HCT116 (cell line): ENCODE measurements around the gene CCND1. TPM values are rescaled to one million over a fixed set of nuclear protein-coding genes. Genes with fewer than 3 reads are reported as not detected.

Experiments used
- ATAC-seq: fragments of 200-7000 bp; cut with Tn5 transposase; 2 replicates; pipeline ENCODE4 v1.9.1; 2020; ENCODE audit warnings: mild to moderate bottlenecking, moderate library complexity
- BruUV-seq: library from RNA; stranded (reverse); fragments of 400-500 nt; replicated peaks from 2 replicates; lab custom pipeline; 2021; lab: Mats Ljungman, UMichigan
- CTCF ChIA-PET: fragments of 300-600 bp; sonication (Branson Sonifier 250); formaldehyde crosslinking; loops from one replicate; lab custom pipeline; 2021; ENCODE audit warnings: antibody characterized with exemption; lab: Charles Lee
- POLR2A ChIA-PET: fragments of 300-600, 350-600 bp; sonication (Branson Sonifier 250); formaldehyde crosslinking; loops from one replicate; lab custom pipeline; 2021; ENCODE audit warnings: antibody characterized with exemption; lab: Charles Lee
- RAD21 ChIA-PET, 2 experiments: fragments of 300-600 bp; sonication (Branson Sonifier 250); formaldehyde crosslinking; loops; one replicate each; lab custom pipeline; 2023; ENCODE audit warnings: low total read pairs in 2 of 2; ENCODE audit not compliant: uncharacterized antibody in 2 of 2, unreplicated experiment in 2 of 2, low non-redundant PET in 1 of 2; lab: Charles Lee
- DNase-seq: peaks from one replicate; pipeline ENCODE4 v3.0.0-alpha.2; 2010; ENCODE audit warnings: low read depth, low spot score
- H2AFZ ChIP-seq: fragments of 200-600 bp; shearing (Covaris generic), sonication (generic); 2 replicates; pipeline ENCODE4 v1.6.1; 2017; ENCODE audit warnings: low read depth, mixed run types, mixed read lengths, antibody characterized with exemption, low read length; ENCODE audit not compliant: poor library complexity, severe bottlenecking
- H3K27ac ChIP-seq: 2 replicates; pipeline ENCODE4 v1.5.1; 2012; ENCODE audit warnings: low read depth, low read length
- H3K27me3 ChIP-seq: fragments of 200-600 bp; sonication (generic); 2 replicates; pipeline ENCODE4 v1.6.1; 2016; ENCODE audit warnings: mixed run types, low read length, mixed read lengths; ENCODE audit not compliant: insufficient read depth
- H3K36me3 ChIP-seq, 2 experiments: fragments of 200-500 bp in 1 of 2; fragments of 200-600 bp in 1 of 2; sonication (Bioruptor generic) in 1 of 2; sonication (generic) in 1 of 2; 2 replicates each; pipeline versions ENCODE4 v1.5.1 to v1.6.1; 2014 to 2016; ENCODE audit warnings: low read length in 2 of 2, inconsistent platforms in 1 of 2, mixed read lengths in 1 of 2, mixed run types in 1 of 2; ENCODE audit not compliant: insufficient read depth in 2 of 2, control insufficient read depth in 1 of 2
- H3K4me1 ChIP-seq, 2 experiments: fragments of 200-600 bp in 1 of 2; sonication (generic) in 1 of 2; 2 replicates each; pipeline versions ENCODE4 v1.5.1 to v1.6.1; 2012 to 2017; ENCODE audit warnings: low read length in 2 of 2, inconsistent platforms in 1 of 2, mild to moderate bottlenecking in 1 of 2, mixed read lengths in 1 of 2, mixed run types in 1 of 2, moderate library complexity in 1 of 2; ENCODE audit not compliant: insufficient read depth in 2 of 2, control insufficient read depth in 1 of 2
- H3K4me2 ChIP-seq: fragments of 200-600 bp; sonication (generic); 2 replicates; pipeline ENCODE4 v1.6.1; 2017; ENCODE audit warnings: mixed run types, low read length, mixed read lengths
- H3K4me3 ChIP-seq, 2 experiments: fragments of 200-600 bp in 1 of 2; sonication (generic) in 1 of 2; replicated peaks in 1 of 2; 2 replicates each; pipeline ENCODE4 v1.5.1; 2011 to 2016; ENCODE audit warnings: low read length in 2 of 2, control low read depth in 1 of 2, low read depth in 1 of 2, mild to moderate bottlenecking in 1 of 2, mixed read lengths in 1 of 2, mixed run types in 1 of 2
- H3K79me2 ChIP-seq: fragments of 200-600 bp; sonication (generic); 2 replicates; pipeline ENCODE4 v1.6.1; 2017; ENCODE audit warnings: mild to moderate bottlenecking, mixed run types, low read length, moderate library complexity, mixed read lengths; ENCODE audit not compliant: insufficient read depth
- H3K9ac ChIP-seq: fragments of 200-600 bp; sonication (generic); 2 replicates; pipeline ENCODE4 v1.6.1; 2016; ENCODE audit warnings: low read length, mixed read lengths
- H3K9me2 ChIP-seq: fragments of 200-600 bp; sonication (generic), shearing (Covaris generic); 2 replicates; pipeline ENCODE4 v1.6.1; 2017; ENCODE audit warnings: mixed run types, mild to moderate bottlenecking, moderate library complexity; ENCODE audit not compliant: insufficient read depth
- H3K9me3 ChIP-seq, 2 experiments: fragments of 200-500 bp in 1 of 2; fragments of 200-600 bp in 1 of 2; sonication (Bioruptor generic) in 1 of 2; sonication (generic) in 1 of 2; 2 replicates each; pipeline ENCODE4 v1.6.1; 2014 to 2017; ENCODE audit warnings: low read length in 2 of 2, mixed read lengths in 2 of 2, inconsistent platforms in 1 of 2, low read depth in 1 of 2, mild to moderate bottlenecking in 1 of 2, mixed run types in 1 of 2, moderate library complexity in 1 of 2; ENCODE audit not compliant: control insufficient read depth in 1 of 2, insufficient read depth in 1 of 2
- H4K20me1 ChIP-seq: fragments of 200-600 bp; sonication (generic), shearing (Covaris generic); 2 replicates; pipeline ENCODE4 v1.6.1; 2017; ENCODE audit warnings: mixed run types, mild to moderate bottlenecking, moderate library complexity; ENCODE audit not compliant: insufficient read depth
- CBX3 ChIP-seq: IDR thresholded peaks from 2 replicates; pipeline ENCODE4 v1.6.1; 2012; ENCODE audit warnings: low read depth
- CEBPB ChIP-seq: IDR thresholded peaks from 2 replicates; pipeline ENCODE4 v1.6.1; 2012; ENCODE audit warnings: low read depth
- EGR1 ChIP-seq: IDR thresholded peaks from 2 replicates; pipeline ENCODE4 v1.6.1; 2012; ENCODE audit warnings: low read depth
- ELF1 ChIP-seq: IDR thresholded peaks from 2 replicates; pipeline ENCODE4 v1.6.1; 2012; ENCODE audit warnings: low read depth, borderline replicate concordance
- EZH2 ChIP-seq: fragments of 200-600 bp; sonication (generic); IDR thresholded peaks from 2 replicates; pipeline ENCODE4 v1.6.1; 2017; ENCODE audit warnings: antibody characterized with exemption, mixed run types
- FOSL1 ChIP-seq: IDR thresholded peaks from 2 replicates; pipeline ENCODE4 v1.6.1; 2012; ENCODE audit warnings: low read depth
- POLR2A ChIP-seq: IDR thresholded peaks from 2 replicates; pipeline ENCODE4 v1.7.0; 2011; ENCODE audit warnings: borderline replicate concordance; ENCODE audit not compliant: insufficient read depth, insufficient read length; ENCODE audit errors: extremely low read depth
- RAD21 ChIP-seq: IDR thresholded peaks from 2 replicates; pipeline ENCODE4 v1.6.1; 2012; ENCODE audit warnings: low read depth, mild to moderate bottlenecking
- SIN3A ChIP-seq: IDR thresholded peaks from 2 replicates; pipeline ENCODE4 v1.6.1; 2012; ENCODE audit warnings: low read depth
- SP1 ChIP-seq: IDR thresholded peaks from 2 replicates; pipeline ENCODE4 v1.6.1; 2012; ENCODE audit warnings: low read depth
- SRF ChIP-seq: IDR thresholded peaks from 2 replicates; pipeline ENCODE4 v1.6.1; 2012; ENCODE audit warnings: low read depth
- ZFX ChIP-seq: fragments of 450-650 bp; IDR thresholded peaks from 2 replicates; pipeline ENCODE4 v1.6.1; 2017
- ZNF274 ChIP-seq: fragments of 200-500 bp; sonication (Bioruptor generic); IDR thresholded peaks from 2 replicates; pipeline ENCODE4 v1.6.1; 2014; ENCODE audit warnings: mild to moderate bottlenecking, low read depth, low read length, inconsistent platforms
- intact Hi-C: fragments of 100-400 bp; cut with micrococcal nuclease; formaldehyde crosslinking; loops from 2 replicates; pipeline ENCODE4 v1.10.0; 2022
- total RNA-seq: library from RNA; stranded (reverse); gene quantifications from one replicate; pipeline ENCODE4 v1.2.1, GENCODE V29; 2021; ENCODE audit not compliant: unreplicated experiment
- TF ChIP-seq, protein P1 (sequence below), 3 experiments: fragments of 200-600 bp in 1 of 3; sonication (generic) in 1 of 3; IDR thresholded peaks in 2 of 3; conservative IDR thresholded peaks in 1 of 3; 2 replicates each; pipeline ENCODE4 v1.5.1; 2012 to 2017; ENCODE audit warnings: low read depth in 2 of 3, low read length in 2 of 3, antibody characterized with exemption in 1 of 3, borderline replicate concordance in 1 of 3, control low read depth in 1 of 3, mild to moderate bottlenecking in 1 of 3, mixed read lengths in 1 of 3, mixed run types in 1 of 3, moderate library complexity in 1 of 3; ENCODE audit not compliant: insufficient read depth in 1 of 3
- TF ChIP-seq, protein P2 (sequence below): IDR thresholded peaks from 2 replicates; pipeline ENCODE4 v1.6.1; 2012; ENCODE audit warnings: low read depth
- TF ChIP-seq, protein P3 (sequence below): IDR thresholded peaks from 2 replicates; pipeline ENCODE4 v1.6.1; 2012

CCND1 gene
- total RNA-seq, 1 experiment from 2014 or later, result 601 TPM

DNA sequence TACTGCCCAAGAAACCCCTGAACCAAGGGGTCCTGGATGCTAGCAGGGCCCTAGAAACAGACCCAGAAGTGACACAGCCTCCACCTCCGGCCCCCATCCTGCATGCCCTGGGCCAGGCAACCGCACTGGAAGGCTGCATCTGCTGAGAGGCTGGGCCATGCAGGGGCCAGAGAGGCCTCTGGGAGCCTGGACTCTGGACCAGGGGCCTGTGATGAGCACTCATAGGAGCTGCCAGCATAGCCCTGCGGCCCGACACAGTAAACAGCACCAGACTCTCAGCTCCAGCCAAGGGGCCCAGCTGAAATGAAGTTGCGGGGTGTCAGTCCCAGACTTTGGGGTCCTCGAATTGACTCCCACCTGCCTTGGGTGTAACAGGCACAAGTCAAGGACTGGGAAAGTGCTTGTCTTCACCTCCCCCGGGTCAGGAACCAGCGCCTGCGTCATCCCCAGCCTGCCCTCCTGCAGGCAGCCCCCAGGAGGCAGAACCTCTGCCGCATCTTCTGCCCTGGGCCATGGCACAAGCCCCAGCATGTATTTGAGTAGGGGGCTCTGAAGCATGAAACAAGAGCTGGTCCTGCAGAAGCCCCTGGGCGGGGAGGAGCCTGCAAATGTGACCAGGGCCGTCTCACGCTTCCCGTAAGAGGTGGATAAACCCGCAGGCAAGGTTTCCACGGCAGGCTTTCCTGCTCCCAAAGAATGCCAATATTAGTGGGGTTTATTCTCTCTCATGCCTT is 25.2 kb upstream of the CCND1 start:
- Histone ChIP-seq H3K36me3 (no peaks in the 10 kb centered on the region), H3K27ac (no peak overlapping the region), H3K4me3 (no peak overlapping the region), H3K9me2 (no peaks in the 10 kb centered on the region), H3K79me2 (no peaks in the 10 kb centered on the region), H3K9ac (no peak overlapping the region), H4K20me1 (no peaks in the 10 kb centered on the region), H3K9me3 (no peaks in the 10 kb centered on the region), H3K4me2 (no peak overlapping the region), H3K4me1 (no peaks in the 10 kb centered on the region), H2AFZ (no peak overlapping the region), H3K27me3 (no peaks in the 10 kb centered on the region)
- RAD21 ChIA-PET, result no interaction called here
- BruUV-seq, result no TSS peak
- intact Hi-C loops, result no loop called here
- DNase-seq (no peak), ATAC-seq (no peak)
- POLR2A ChIA-PET, result no interaction called here
- TF ChIP-seq, protein P1, sequence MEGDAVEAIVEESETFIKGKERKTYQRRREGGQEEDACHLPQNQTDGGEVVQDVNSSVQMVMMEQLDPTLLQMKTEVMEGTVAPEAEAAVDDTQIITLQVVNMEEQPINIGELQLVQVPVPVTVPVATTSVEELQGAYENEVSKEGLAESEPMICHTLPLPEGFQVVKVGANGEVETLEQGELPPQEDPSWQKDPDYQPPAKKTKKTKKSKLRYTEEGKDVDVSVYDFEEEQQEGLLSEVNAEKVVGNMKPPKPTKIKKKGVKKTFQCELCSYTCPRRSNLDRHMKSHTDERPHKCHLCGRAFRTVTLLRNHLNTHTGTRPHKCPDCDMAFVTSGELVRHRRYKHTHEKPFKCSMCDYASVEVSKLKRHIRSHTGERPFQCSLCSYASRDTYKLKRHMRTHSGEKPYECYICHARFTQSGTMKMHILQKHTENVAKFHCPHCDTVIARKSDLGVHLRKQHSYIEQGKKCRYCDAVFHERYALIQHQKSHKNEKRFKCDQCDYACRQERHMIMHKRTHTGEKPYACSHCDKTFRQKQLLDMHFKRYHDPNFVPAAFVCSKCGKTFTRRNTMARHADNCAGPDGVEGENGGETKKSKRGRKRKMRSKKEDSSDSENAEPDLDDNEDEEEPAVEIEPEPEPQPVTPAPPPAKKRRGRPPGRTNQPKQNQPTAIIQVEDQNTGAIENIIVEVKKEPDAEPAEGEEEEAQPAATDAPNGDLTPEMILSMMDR (IDR thresholded peaks at IDR 0.05 in 2 of 3, conservative IDR thresholded peaks at IDR 0.05 in 1 of 3; ENCODE audit: borderline replicate concordance in 1 of 3, insufficient read depth in 1 of 3, low read depth in 2 of 3, low read length in 2 of 3), result no peak
- TF ChIP-seq SRF (no peak), CEBPB (no peak), EGR1 (no peak), CBX3 (no peak), EZH2 (no peak), ELF1 (no peak), SP1 (no peak), ZFX (no peak), FOSL1 (no peak), ZNF274 (no peak), POLR2A (no peak), RAD21 (no peak), SIN3A (no peak)
- TF ChIP-seq, protein P2, sequence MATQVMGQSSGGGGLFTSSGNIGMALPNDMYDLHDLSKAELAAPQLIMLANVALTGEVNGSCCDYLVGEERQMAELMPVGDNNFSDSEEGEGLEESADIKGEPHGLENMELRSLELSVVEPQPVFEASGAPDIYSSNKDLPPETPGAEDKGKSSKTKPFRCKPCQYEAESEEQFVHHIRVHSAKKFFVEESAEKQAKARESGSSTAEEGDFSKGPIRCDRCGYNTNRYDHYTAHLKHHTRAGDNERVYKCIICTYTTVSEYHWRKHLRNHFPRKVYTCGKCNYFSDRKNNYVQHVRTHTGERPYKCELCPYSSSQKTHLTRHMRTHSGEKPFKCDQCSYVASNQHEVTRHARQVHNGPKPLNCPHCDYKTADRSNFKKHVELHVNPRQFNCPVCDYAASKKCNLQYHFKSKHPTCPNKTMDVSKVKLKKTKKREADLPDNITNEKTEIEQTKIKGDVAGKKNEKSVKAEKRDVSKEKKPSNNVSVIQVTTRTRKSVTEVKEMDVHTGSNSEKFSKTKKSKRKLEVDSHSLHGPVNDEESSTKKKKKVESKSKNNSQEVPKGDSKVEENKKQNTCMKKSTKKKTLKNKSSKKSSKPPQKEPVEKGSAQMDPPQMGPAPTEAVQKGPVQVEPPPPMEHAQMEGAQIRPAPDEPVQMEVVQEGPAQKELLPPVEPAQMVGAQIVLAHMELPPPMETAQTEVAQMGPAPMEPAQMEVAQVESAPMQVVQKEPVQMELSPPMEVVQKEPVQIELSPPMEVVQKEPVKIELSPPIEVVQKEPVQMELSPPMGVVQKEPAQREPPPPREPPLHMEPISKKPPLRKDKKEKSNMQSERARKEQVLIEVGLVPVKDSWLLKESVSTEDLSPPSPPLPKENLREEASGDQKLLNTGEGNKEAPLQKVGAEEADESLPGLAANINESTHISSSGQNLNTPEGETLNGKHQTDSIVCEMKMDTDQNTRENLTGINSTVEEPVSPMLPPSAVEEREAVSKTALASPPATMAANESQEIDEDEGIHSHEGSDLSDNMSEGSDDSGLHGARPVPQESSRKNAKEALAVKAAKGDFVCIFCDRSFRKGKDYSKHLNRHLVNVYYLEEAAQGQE, result no peak
- TF ChIP-seq, protein P3, sequence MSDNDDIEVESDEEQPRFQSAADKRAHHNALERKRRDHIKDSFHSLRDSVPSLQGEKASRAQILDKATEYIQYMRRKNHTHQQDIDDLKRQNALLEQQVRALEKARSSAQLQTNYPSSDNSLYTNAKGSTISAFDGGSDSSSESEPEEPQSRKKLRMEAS, result no peak
- CTCF ChIA-PET, result no interaction called here
